ENCODE measurements around the gene ADGRL3.

Gene ADGRL3

DNA sequence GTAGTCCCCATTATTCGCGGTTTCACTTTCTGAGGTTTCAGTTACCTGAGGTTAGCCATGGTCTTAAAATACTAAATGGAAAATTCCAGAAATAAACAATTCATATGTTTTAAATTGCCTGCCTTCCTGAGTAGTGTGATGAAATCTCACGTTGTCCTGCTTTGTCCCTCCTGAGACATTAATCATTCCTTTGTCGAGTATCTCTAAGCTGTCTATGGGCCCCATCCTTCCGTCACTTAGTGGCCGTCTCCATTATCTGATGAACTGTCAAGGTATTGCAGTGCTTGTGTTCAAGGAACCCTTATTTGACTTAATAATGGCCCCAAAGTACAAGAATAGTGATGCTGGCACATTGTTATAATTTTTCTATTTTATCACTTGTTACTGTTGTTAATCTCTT, 94.8 kb downstream of the ADGRL3 start:
- H3K4me3 ChIP-seq (ENCODE audit: severe bottlenecking), result no peak overlapping the region
- no peaks in the 10 kb centered on the region for H3K27me3 ChIP-seq (ENCODE audit: insufficient read depth, poor library complexity, severe bottlenecking)
- H3K36me3 ChIP-seq (ENCODE audit: low read depth), result no peaks in the 10 kb centered on the region
- H3K9me3 ChIP-seq (ENCODE audit: severe bottlenecking), result no peaks in the 10 kb centered on the region
- no peak overlapping the region for H3K27ac ChIP-seq (ENCODE audit: poor library complexity, severe bottlenecking)
- ATAC-seq (ENCODE audit: low read depth), result no peak
- TF ChIP-seq, protein P1, sequence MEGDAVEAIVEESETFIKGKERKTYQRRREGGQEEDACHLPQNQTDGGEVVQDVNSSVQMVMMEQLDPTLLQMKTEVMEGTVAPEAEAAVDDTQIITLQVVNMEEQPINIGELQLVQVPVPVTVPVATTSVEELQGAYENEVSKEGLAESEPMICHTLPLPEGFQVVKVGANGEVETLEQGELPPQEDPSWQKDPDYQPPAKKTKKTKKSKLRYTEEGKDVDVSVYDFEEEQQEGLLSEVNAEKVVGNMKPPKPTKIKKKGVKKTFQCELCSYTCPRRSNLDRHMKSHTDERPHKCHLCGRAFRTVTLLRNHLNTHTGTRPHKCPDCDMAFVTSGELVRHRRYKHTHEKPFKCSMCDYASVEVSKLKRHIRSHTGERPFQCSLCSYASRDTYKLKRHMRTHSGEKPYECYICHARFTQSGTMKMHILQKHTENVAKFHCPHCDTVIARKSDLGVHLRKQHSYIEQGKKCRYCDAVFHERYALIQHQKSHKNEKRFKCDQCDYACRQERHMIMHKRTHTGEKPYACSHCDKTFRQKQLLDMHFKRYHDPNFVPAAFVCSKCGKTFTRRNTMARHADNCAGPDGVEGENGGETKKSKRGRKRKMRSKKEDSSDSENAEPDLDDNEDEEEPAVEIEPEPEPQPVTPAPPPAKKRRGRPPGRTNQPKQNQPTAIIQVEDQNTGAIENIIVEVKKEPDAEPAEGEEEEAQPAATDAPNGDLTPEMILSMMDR (IDR thresholded peaks at IDR 0.05; ENCODE audit: poor library complexity, severe bottlenecking), result no peak
- no peak for DNase-seq (ENCODE audit: low spot score)
- no peaks in the 10 kb centered on the region for H3K4me1 ChIP-seq (ENCODE audit: insufficient read depth, poor library complexity, severe bottlenecking)

DNA sequence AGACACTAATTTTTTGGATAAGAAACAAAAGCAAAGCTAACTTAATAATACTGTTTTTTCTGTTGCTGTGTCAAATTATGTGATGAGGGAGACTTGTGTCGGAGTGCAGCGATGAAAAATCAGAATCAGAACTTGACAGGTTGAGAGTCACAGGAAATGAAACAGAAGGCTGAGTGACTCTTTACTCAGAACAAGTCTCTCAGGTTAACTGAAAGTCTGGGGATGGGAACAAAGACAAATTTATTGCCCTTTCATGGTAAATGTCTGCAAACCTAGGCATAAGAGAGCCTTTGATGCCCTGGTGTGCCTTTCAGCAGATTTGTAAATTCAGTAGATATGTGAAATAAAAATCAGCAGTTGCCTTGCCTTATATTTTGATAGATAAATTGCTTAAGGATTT, 96.0 kb downstream of the ADGRL3 start:
- ATAC-seq (ENCODE audit: low read depth), result no peak
- no peak overlapping the region for H3K27ac ChIP-seq (ENCODE audit: poor library complexity, severe bottlenecking)
- no peaks in the 10 kb centered on the region for H3K4me1 ChIP-seq (ENCODE audit: insufficient read depth, poor library complexity, severe bottlenecking)
- DNase-seq (ENCODE audit: low spot score), result no peak
- H3K4me3 ChIP-seq (ENCODE audit: severe bottlenecking), result no peak overlapping the region
- TF ChIP-seq, protein P1 (IDR thresholded peaks at IDR 0.05; ENCODE audit: poor library complexity, severe bottlenecking), result no peak
- H3K9me3 ChIP-seq (ENCODE audit: severe bottlenecking), result no peaks in the 10 kb centered on the region
- H3K36me3 ChIP-seq (ENCODE audit: low read depth), result no peaks in the 10 kb centered on the region
- H3K27me3 ChIP-seq (ENCODE audit: insufficient read depth, poor library complexity, severe bottlenecking), result no peaks in the 10 kb centered on the region

DNA sequence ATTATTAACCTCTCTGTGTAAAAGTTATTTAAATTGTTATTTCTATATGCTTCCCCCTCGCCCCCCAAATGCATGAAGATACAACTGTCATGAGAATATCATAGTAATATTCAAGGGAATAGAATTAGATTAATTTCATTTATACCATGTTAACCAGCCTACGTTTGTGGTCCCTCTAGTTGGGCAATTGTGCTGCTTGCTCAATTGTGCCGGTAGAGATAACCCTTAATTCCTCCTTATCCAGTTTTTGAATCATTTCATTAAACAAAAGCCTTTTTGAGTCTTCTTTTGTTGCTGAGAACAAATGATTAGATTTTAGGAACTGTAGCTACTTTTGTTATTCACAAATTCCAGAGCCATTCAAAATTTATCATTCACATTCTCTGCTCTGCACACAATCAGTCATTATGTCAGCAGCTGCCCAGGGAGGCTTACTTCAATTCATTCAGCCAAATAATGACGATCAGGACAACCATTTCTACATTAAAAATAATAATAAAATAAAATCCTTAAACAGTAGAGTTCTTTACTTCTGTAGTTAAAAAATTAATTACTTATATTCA, 98.1 kb downstream of the ADGRL3 start:
- DNase-seq (ENCODE audit: low spot score) (no peak), ATAC-seq (ENCODE audit: low read depth) (no peak)
- TF ChIP-seq, protein P1 (IDR thresholded peaks at IDR 0.05; ENCODE audit: poor library complexity, severe bottlenecking), result no peak
- no peak overlapping the region for H3K4me3 ChIP-seq (ENCODE audit: severe bottlenecking)
- H3K27me3 ChIP-seq (ENCODE audit: insufficient read depth, poor library complexity, severe bottlenecking), result no peaks in the 10 kb centered on the region
- no peaks in the 10 kb centered on the region for H3K4me1 ChIP-seq (ENCODE audit: insufficient read depth, poor library complexity, severe bottlenecking)
- no peak overlapping the region for H3K27ac ChIP-seq (ENCODE audit: poor library complexity, severe bottlenecking)
- H3K9me3 ChIP-seq (ENCODE audit: severe bottlenecking), result no peaks in the 10 kb centered on the region
- no peaks in the 10 kb centered on the region for H3K36me3 ChIP-seq (ENCODE audit: low read depth)

DNA sequence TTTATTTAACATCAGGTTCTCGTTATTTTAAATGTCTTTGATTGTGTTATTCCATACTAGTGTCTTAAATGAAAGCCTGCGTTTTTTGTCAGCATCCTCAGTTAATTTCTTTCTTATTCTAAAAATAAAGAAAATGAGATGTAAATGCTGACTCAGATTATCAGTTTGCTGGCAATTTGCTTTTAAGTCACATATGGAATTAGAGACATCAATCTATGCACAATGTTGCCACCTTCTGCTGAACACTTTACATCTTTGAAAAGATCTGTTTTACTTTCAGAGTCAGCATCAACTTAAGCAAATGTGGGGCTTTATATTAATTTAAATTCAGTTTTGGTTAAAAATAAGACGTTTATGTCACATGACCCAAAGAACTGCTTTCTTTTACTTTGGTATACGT, 99.2 kb downstream of the ADGRL3 start:
- Histone ChIP-seq H3K27me3 (ENCODE audit: insufficient read depth, poor library complexity, severe bottlenecking) (no peaks in the 10 kb centered on the region), H3K4me3 (ENCODE audit: severe bottlenecking) (no peak overlapping the region), H3K36me3 (ENCODE audit: low read depth) (no peaks in the 10 kb centered on the region), H3K9me3 (ENCODE audit: severe bottlenecking) (no peaks in the 10 kb centered on the region), H3K27ac (ENCODE audit: poor library complexity, severe bottlenecking) (no peak overlapping the region), H3K4me1 (ENCODE audit: insufficient read depth, poor library complexity, severe bottlenecking) (no peaks in the 10 kb centered on the region)
- ATAC-seq (ENCODE audit: low read depth), result no peak
- TF ChIP-seq, protein P1 (IDR thresholded peaks at IDR 0.05; ENCODE audit: poor library complexity, severe bottlenecking), result no peak
- DNase-seq (ENCODE audit: low spot score), result no peak

DNA sequence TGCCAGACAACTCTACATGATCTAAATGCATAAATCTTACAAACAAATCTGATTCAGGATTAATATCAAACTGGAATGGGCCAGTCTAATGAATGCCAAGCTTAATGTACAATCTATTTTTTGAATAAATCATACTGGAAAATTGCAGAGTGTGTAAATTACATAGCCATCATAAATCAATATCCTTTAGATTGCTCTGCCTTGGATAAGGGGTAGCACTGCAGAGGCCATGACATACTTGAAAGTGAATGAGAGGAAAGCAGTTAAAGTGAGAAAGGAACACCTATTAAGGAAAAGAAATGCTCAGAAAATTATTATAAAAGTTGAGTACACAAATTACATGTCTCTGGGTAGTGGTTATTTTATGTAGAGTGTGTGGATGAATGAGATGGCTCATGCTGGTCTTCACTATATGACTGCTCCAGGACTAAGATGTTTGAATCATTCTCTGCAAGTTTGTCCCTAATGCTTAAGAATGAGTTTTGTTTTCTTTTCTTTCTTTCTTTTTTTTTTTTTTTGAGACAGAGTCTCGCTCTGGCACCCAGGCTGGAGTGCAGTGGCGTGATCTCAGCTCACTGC, 100.2 kb downstream of the ADGRL3 start:
- no peaks in the 10 kb centered on the region for H3K4me1 ChIP-seq (ENCODE audit: insufficient read depth, poor library complexity, severe bottlenecking)
- no peak overlapping the region for H3K27ac ChIP-seq (ENCODE audit: poor library complexity, severe bottlenecking)
- no peaks in the 10 kb centered on the region for H3K36me3 ChIP-seq (ENCODE audit: low read depth)
- H3K27me3 ChIP-seq (ENCODE audit: insufficient read depth, poor library complexity, severe bottlenecking), result no peaks in the 10 kb centered on the region
- TF ChIP-seq, protein P1 (IDR thresholded peaks at IDR 0.05; ENCODE audit: poor library complexity, severe bottlenecking), result no peak
- DNase-seq (ENCODE audit: low spot score) (no peak), ATAC-seq (ENCODE audit: low read depth) (no peak)
- H3K9me3 ChIP-seq (ENCODE audit: severe bottlenecking), result no peaks in the 10 kb centered on the region
- no peak overlapping the region for H3K4me3 ChIP-seq (ENCODE audit: severe bottlenecking)

All from RWPE2 (cell line).